Bone marrow (tissue), 2 donors: ENCODE results near the gene DKK3.

Source experiments
- DNase-seq, 2 donors: peaks; one replicate each; lab custom pipeline; 2025; lab: John Stamatoyannopoulos, UW

DKK3 gene

DNA sequence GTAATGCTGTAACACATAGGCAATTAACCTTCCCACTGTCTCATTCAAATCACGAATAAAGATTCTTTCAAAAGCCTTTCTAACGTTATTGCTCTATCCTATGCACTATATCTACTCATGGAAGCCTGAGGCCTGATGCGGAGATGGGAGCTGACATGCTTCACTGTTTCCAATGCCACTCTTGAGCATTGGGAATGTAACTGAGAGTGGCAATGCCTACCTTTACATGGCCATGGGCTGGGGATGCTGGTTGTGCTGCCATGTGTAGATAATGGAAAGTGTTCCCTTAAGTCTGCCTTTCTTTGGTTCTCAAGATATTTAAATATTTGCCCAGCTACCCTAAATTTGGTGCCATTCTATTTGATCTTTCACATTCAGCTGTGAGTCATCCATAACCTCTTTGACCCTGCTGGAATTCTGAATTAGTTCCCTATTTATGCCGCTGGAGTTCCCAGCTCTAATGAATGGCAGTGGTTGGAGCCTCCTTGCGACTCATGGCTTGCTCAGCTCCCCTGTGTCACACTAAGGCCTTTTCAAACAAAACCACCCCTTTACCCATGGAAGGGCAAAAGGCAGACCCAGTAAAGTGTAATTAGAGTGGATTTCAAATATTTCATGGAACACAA is 21.4 kb upstream of the DKK3 start:
- no peak for DNase-seq

DNA sequence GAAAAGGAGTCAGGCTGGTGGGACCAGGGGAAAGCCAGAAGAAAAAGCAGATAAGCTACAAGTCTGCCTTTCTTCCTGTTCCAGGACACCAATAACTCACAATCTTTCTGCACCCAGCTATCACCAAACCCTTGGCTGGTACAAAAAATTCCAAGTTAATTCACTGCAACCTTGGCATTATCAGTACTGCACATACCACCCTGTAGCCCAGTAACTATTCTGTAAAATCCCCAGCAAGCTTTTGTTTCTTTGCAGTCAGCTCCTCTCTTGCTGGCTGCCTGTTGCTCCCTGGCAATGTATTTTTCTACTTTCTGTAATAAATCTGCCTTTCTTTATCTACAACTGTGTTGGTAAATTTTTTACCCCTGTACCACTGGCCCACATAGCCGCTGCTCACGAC is 20.7 kb upstream of the DKK3 start:
- DNase-seq = no peak

DNA sequence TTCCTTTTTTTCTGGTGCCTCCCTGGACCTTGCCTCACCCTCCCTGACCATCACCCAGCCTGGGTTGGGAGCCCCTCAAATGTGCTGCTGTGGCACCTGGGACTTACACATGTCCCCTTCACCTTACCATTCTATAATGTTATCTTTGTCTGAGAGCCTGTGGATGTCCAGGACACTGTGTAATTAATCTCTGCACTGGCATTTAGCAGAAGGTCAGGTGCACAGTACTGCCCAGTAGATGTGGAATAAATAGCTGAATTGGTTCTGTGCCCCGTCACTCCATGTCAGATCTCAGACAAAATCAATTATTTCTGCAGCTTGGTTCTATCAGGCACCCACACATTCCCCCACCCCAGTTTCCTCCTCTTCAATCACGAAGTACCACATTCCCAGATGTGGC is 19.9 kb upstream of the DKK3 start:
- DNase-seq = no peak

DNA sequence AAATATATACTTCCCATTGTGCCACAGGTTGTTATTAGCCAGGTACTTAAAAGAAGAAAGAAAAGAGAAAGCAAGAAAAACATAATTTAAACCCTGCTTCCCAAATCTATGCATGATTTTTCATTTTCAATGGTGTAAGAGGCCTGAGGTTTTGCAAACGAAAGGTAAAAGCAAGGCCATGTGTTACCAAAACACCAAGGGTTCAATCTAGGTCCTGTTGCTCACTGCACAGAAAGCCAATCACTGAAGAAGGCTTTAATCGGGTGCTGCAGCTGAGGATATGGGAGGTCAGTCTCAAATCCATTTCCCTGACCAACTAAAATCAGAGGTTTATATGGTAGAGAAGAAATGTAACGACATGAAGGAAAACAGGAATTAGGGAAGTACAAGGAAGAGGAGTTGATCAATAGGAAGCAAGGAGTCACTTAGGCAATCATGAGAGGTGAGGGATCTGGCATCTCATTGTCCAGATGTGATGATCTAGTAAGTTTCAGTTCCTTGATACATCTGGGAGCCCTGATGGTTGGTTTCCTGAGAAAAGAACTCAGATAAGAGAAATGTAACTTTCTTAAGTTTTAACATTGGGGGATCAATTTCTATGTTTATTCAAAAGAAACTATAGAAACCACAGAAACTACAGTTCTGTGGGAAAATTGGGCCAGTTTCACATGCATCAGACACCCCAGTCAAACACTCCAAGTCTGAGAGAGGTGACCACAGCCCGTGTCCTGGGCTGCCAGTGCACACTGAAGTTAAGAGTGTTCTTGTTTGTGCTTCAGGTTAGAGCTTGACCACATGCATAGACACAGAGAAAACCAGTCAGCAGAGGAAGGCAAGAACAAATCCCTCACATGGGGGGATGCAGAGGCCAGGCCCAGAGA is 18.1 kb upstream of the DKK3 start:
- DNase-seq = no peak

DNA sequence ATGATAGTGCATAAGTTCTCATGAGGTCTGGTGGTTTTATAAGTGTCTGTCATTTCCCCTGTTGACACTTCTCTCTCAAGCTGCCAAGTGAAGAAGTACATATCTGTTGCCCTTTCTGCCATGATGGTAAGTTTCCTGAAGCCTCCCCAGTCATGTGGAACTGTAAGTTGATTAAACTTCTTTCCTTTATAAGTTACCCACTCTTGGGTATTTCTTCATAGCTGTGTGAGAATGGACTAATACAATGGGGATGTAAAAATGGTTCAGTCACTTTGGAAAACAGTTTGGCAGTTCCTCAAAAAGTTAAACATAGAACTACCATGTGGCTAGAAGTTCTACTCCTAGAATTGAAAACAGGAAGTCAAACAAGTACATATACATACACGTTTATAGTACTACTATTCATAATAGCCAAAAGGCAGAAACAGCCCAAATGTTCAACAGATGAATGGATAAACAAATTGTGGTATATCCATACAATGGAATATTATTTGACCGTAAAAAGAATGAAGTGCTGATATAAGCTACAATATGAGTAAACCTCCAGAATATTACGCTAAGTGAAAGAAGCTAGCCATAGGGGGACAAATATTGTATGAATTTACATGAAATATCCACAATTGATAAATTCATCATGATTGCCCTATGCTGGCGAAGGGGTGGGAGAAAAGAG is 16.0 kb upstream of the DKK3 start:
- no peak for DNase-seq

DNA sequence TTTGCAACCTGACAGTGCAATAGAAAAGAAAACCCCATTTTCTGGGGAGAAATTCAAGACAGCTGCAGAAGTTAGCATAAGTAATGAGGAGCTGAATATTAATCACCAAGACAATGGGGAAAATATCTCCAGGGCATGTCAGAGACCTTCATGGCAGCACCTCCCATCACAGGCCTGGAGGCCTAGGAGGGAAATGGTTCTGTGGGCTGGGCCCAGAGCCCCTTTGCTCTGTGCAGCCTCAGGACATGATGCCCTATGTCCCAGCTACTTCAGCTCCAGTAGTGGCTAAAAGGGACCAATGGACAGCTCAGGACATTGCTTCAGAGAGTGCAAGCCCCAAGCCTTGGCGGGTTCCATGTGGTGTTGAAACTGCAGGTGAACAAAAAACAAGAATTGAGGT is 14.6 kb upstream of the DKK3 start:
- DNase-seq = no peak

DNA sequence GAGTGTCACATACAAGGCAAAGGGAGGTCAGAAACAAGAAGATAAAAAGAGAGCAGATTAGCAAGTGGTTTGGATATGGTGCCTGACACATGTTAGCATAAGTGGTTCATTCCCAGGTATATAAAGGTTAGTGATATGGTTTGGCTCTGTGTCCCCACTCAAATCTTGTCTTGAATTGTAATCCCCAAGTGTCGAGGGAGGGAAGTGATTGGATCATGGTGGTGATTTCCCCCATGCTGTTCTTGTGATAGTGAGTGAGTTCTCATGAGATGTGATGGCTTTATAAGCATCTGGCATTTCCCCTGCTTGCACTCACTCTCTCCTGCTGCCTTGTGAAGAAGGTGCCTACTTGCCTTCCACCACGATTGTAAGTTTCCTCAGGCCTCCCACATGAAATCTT is 12.1 kb upstream of the DKK3 start:
- no peak for DNase-seq

DNA sequence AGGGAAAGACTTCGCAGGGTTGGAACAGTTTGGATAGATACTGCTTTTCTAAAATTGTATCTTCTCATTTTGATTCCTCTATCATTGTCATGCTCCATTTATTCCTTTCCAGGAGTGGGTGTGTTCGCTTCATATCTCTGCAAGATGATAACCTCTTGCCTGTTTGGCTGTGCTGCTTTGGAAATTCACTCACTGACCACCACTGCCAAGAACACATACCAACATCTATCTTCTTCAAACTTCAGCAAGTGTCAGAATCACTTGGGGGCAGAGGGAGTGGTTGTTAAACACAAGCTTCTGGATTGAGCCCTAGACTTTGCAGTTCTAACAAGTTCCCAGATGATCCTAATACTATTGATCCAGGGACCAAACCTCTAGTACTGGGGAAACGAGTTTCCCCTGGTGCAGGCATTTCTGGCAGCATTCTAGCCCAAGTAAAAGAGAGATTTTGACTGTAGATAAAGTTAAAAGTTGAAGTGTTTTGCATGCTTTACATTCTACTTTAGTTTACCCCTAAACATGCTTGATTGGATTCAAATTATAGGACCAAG is 11.5 kb upstream of the DKK3 start:
- DNase-seq = no peak

DNA sequence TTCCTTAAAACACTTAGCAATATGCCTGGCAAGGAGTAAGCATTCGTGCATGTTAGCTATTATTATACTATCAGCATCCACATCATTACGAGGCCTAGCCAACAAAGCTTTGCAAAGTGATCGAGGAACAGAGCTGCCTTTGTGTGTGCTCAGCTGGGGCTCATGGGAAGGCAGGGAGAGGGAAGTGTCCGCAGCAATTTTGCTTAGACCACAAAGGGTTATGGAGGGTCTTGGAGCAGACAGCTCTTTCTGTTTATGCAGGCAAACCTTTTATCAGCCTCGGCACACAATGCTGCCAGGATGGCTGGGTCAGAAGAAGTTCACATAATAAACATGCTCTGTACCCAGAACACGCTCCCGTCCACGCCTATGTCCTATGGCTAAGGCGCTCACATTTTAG is 10.9 kb upstream of the DKK3 start:
- no peak for DNase-seq

DNA sequence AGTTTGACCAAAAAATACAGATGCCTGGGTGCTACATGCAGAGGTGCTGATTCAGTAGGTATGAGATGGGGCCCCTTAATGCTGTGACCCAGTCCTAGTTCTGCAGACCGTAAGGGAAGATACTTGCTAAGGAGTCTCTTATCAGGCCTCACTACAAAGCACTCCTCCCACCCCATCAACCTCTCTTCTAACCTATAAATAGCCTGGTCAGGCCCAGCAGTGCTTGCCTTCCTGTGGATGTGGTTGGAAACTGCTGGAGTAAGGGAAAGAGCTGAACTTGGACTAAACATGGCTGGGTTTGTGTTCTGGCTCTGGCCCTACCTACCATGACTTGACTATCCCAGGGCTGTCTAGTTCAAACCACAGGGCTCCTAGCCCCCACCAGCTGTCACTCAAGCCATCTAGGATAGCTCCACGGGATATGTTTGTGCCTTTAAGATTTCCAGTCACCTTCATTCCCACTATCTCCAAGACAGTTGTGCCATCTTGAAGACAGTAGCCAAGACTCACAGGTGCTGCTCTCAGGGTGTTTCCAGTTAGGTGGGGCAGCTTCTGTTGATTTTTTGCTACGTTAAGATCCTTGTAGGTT is 9.5 kb upstream of the DKK3 start:
- DNase-seq = no peak

DNA sequence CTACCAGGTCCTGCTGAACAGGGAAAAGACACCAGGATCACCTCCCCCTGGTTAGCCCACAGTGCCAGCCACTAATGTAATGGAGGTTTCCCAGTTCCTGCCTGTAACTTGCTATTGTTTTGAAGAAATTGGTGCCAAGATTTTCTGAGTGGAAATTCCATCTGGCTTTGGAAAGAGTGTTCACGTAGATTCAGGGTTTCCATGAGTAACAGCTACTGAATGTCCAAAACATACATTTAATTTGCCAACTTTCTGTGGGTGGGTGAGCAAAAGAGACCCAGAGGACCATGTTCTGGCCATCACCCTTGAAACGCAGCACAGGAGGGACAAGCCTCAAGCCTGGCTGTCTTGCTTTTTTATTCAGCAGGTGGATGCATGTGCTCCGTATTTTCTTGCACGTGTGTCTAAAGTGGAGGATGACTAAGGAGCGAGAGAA is 8.8 kb upstream of the DKK3 start:
- no peak for DNase-seq

DNA sequence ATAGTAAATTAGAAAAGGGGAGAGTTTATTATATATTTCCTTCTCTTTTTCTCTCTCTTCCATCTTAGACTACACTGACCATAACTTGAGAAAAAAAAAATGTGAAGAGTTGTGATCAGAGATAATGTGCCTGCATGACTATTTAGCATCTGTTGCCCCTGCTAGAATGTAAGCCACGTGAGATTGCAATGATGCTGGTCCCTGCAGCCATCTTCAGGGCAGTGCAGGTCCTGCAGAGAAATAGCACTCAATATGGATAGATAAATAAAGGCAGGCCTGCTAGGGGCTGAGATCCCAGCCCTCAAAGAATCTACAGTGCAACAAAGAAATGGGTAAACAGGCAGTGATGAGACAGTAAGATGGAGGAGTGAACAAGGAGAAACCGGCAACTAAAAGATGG is 7.8 kb upstream of the DKK3 start:
- no peak for DNase-seq

DNA sequence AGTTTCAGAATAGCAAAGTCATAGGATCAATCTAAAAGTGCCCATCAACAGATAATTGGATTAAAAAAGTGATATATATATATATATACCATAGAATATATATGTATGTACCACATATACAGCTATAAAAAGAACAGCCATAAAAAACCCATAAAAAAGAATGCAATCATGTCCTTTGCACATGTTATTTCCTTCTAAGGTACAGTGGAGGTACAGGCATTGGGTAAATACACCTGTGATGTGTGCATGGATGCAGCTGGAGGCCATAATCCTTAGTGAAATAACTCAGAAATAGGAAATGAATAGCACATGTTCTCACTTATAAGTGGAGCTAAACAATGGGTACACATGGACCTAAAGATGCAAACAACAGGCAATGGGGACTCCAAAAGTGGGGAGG is 7.1 kb upstream of the DKK3 start:
- no peak for DNase-seq

DNA sequence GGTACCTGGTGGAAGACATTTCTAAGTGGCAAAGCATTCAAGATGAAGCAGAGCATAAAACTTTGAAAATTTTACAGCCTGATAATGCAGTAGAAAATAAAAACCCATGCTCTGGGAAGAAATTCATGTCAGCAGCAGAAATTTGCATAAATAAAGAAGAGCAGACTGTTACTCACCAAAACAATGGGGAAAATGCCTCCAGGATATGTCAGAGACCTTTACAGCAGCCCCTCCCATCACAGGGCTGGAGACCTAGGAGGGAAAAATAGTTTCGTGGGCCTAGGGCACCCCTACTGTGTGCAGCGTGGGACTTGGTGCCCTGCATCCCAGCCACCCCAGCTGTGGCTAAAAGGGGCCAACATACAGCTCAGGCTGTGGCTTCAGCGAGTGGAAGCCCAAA is 5.4 kb upstream of the DKK3 start:
- DNase-seq = no peak

DNA sequence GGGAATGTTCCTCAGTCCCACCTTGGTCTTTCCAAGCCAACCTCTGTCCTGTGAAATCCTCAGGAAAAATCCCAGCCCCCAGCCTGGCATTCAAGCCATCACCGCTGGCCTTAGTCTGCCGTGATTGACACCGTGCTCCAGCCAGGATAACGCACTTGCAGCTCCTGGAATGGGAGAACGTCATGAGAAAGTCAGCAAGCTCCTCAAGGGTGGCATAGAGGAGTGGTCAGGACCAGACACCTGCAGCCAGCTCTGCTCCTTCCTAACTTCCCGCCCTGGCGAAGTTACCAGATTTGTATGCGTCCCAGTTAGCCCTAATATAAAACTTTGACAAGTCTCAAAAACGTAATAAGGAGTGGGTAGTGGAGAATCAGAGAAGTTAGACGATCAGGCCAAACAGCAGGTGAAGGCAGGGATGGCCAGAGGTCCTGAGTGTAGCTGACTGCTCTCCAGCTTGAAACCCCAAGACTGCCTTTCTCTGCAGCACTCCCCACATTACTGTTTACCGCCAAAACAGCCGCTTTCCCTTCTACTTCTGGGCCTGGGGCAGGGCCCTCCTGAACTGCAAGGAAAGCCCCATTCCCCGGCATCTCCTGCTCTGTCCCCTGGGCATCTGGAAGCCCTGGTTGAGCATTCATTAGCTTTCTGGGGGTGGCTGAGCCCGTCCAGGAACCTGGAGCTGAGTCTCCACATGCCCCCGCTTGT is 1.3 kb upstream of the DKK3 start:
- no peak for DNase-seq

DNA sequence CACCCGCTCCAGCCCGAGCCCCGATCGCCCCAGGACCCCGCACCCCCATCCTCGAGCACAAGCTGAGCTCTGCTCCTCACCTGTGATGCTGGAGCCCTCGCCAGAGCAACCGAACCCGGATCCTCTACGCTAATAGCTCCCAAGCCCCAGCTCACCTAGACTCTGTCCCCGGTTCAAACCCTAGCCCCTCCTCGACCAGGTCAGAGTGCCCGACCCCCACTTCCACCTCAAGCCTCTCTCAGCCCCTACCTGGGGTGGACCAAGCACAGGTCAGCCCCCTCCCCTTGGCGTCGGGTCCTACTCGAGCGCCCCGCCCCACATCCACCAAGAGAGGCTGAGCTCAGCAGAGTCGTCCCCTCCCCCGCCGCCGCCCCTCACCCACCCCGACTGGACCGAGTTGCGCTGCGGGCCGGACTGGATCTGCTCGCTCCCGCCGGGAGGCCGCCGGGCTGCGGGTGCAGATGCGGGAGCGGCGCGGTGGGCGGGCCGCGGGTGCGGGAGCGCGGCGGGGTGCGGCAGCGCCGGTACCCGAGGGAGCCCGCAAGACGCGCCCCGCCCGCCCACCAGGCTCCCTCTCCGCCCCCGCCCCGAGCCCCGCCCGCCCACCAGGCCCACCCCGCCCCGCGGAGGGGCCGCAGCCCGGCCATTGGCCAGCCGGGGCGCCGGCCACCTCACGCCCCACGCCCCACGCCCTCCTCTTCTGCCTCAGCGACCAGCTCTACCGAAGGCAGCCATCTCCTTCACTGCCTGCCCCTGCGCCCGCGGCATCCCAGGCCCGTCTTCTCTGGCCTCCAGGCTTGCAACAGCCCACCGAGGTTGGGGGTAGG is 577 bp upstream of the DKK3 start:
- DNase-seq = no peak

DNA sequence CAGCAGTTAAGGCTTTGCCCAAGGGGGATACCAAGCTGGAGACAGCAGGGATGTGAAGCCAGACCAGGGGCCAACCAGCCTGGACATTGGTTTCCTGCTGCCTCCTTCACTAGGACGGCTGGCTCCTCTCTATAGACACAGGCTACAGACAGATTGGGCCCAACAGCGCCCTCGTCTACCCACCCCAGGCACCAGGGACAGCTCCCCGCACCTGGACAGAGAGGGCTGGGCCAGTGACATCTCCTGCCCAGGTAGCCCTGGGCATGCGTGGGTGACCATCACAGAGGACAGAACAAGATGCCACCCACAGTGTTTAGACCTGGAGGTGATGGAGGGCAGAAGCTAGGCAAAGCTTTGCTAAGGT is 1.2 kb downstream of the DKK3 start:
- no peak for DNase-seq

DNA sequence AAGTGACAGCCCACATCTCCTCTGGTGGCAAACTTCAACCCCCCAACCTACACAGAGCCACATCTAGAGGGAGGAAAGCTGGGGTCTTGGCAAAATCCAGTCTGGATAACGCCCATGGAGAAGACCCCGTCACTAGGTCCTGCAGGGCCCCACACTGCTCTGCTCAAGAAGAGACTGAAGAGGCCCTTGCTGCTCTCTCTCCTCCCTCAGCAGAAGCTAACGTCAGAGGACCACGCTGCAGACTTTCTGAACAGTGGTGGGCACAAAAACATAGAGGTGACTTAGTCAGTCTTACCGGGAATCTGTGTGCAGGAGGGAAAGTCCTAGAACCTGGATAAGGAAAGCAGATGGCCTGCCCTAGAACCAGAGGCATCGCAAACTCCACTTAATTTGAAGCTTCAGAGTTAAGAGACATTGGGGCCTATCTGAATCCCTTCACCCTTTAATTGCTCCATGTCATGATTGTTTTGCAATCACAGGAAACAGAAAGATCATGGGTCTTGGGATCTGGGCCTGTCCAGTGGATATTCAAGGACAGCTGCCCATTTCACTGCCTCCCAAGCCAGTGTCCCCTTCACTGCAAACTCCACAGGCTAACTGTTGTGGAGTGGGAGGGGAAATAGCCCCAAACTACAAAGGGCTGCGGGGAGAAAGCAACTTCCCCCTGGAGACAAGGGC is 1.7 kb downstream of the DKK3 start:
- DNase-seq = no peak

DNA sequence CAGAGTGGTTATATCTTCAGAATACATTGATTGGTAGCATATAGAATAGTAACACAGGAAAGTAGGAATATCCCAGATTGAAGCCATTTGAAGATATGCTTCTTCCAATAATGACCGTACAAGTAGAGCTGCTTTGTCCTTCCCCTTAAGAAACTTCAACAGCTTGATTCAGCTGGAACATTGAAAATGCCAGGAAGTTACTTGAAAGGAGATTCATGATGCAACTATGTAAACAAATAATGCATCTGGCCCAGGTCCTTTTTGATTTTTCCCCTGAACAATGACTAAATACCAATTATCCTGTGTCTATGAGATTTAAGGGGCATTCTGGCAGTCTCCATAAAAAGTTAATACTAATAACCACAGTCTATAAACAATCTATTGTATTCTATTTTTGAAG is 3.0 kb downstream of the DKK3 start:
- no peak for DNase-seq

DNA sequence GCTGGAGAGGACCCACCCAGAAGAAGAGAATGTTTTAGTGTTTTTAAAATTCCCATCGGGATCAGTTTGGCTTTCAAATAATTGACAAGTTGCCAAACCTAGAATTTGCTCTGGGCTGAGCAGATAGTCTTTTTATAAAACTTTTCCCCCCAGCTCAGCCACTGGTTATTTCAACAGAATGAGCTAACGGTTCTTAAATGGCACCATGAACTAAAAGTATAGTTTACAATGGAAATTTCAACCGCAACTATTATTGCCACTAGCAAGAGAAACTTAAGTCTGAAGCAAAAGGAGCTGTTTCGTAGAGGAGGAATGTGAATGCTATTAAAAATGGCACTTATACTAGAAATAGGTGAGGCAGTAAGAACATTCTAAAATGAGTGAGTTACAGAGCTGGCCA is 3.4 kb downstream of the DKK3 start:
- DNase-seq = no peak

DNA sequence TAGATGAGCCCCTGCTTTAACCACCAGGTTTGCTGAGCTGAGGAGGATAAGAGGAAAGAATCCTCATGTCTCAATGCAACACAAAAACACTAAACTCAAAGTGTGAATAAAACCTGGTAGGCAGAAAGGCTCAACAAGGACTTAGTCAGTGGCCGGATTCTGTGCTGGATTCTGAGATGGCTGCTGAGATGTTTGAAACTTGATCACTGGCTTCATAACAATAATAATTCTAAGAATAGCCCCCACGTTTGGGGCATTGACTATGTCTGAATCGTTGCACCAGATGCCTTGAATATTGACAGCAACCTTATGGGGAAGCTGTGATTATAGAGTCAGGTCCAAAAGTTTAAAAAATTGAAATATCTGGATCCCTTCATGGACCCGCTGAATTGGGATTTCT is 4.6 kb downstream of the DKK3 start:
- DNase-seq = no peak
